ENCODE measurements around the gene NIF3L1. TPM values are rescaled to one million over a fixed set of nuclear protein-coding genes. Genes with fewer than 3 reads are reported as not detected.

The NIF3L1 gene
- total RNA-seq: 28.0 and 36.0 TPM in 2 replicates

GRCh38 chr2:200888704-200889625, at the start of gene NIF3L1, which contains the start of gene PPIL3:
Gene NIF3L1, plus strand, starts transcription at chr2:200889371. Its CDS starts 2,573 bp downstream, at chr2:200891944.
Gene PPIL3, minus strand, starts transcription at chr2:200889077. Its CDS starts 1,462 bp downstream, at chr2:200887615.

GRCh38 chr2:200864176-200865034, 24.8 kb upstream of the NIF3L1 start, which contains the start of gene CLK1:
Gene CLK1, minus strand, starts transcription at chr2:200864658. Its CDS starts 2,796 bp downstream, at chr2:200861862.

Other genes starting within 250 kb of the NIF3L1 start
- gene BZW1, start 77.5 kb upstream of the NIF3L1 start, total RNA-seq: 460 and 594 TPM in 2 replicates
- gene CLK1, start 24.7 kb upstream of the NIF3L1 start, total RNA-seq: 21.6 and 45.6 TPM in 2 replicates
- 43.8 and 57.2 TPM in 2 replicates for gene PPIL3, start 294 bp upstream of the NIF3L1 start, total RNA-seq
- 10.1 and 14.9 TPM in 2 replicates for gene ORC2, start 74.3 kb downstream of the NIF3L1 start, total RNA-seq
- gene HYCC2, start 182.3 kb downstream of the NIF3L1 start, total RNA-seq: 2.3 TPM in 2 replicates
- 64.9 and 80.1 TPM in 2 replicates for gene NDUFB3, start 182.6 kb downstream of the NIF3L1 start, total RNA-seq
- 44.1 and 59.7 TPM in 2 replicates for gene CFLAR, start 226.8 kb downstream of the NIF3L1 start, total RNA-seq